Measurements from ENCODE around the gene CEBPZ. TPM values are rescaled to one million over a fixed set of nuclear protein-coding genes. Genes with fewer than 3 reads are reported as not detected.
A peak's percentile ranks its signal among the peaks of the same experiment; 100 is the strongest.

Gene CEBPZ
- total and polyA plus RNA-seq, 2 of the 13 experiments (the other 11 are each of a cell fraction or from before 2014, with no cell fraction given): 14.4 to 117 TPM

DNA sequence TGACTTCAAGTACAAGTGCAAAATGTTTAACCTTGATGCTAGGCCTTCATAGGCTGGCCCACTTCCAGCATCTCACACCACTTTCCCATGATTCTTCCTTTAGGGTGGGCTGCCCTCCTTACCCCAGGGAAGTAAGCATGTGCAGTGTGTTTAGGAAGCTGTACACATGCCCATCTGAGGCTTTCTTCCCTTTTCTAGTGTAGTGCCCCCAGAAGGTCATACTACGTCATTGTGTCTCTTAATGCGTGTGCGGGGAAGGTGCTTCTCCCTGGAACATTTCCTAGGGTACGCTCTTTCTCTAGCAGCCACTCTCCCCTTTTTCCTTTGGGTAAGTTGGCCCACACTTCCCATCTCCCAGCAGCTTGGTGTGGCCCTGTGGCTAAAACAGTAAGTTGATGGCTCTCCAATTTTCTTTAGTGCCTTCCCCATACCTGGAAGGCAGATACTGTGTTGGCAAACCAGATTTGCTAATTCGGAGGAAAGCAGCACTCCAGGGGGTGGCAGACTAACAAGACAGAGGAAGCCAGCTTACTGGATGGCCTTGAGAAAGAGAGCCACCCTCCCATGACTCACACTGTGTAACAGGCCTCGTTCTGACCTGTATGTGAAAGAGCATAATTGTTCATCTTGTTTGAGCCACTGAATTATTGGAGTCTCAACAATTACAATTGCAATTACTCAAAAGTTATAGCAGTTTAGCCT is 41.8 kb downstream of the CEBPZ start (continued):
- TF ChIP-seq TMF1 (CRISPR knock-in tag; IDR thresholded peaks at IDR 0.05; ENCODE audit: low read depth): no peak
- no peak for TF ChIP-seq BHLHE40 (IDR thresholded peaks at IDR 0.05; ENCODE audit: low read length)
- TF ChIP-seq ZNF614 (CRISPR knock-in tag; IDR thresholded peaks at IDR 0.05; ENCODE audit: borderline replicate concordance): 0 out of 2 replicates have a peak, but pooled peaks have one; percentile 44
- TF ChIP-seq PAF1 (CRISPR knock-in tag; IDR thresholded peaks at IDR 0.05): no peak
- peak; percentile 60; the same call in 1 of the 2 replicates for TF ChIP-seq ZNF788 (CRISPR knock-in tag; IDR thresholded peaks at IDR 0.05; ENCODE audit: borderline replicate concordance)
- TF ChIP-seq, protein P1, sequence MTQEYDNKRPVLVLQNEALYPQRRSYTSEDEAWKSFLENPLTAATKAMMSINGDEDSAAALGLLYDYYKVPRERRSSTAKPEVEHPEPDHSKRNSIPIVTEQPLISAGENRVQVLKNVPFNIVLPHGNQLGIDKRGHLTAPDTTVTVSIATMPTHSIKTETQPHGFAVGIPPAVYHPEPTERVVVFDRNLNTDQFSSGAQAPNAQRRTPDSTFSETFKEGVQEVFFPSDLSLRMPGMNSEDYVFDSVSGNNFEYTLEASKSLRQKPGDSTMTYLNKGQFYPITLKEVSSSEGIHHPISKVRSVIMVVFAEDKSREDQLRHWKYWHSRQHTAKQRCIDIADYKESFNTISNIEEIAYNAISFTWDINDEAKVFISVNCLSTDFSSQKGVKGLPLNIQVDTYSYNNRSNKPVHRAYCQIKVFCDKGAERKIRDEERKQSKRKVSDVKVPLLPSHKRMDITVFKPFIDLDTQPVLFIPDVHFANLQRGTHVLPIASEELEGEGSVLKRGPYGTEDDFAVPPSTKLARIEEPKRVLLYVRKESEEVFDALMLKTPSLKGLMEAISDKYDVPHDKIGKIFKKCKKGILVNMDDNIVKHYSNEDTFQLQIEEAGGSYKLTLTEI (CRISPR knock-in tag; conservative IDR thresholded peaks at IDR 0.05): no peak
- TF ChIP-seq, protein P2, sequence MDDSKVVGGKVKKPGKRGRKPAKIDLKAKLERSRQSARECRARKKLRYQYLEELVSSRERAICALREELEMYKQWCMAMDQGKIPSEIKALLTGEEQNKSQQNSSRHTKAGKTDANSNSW (CRISPR knock-in tag; IDR thresholded peaks at IDR 0.05; ENCODE audit: borderline replicate concordance): no peak
- no peak for TF ChIP-seq PCBP1 (IDR thresholded peaks at IDR 0.05; ENCODE audit: borderline replicate concordance, low read depth, low read length)
- no peak for TF ChIP-seq ZNF224 (CRISPR knock-in tag; IDR thresholded peaks at IDR 0.05)
- 0 out of 2 replicates have a peak, but pooled peaks have one; percentile 39 for TF ChIP-seq GFI1 (CRISPR knock-in tag; IDR thresholded peaks at IDR 0.05; ENCODE audit: borderline replicate concordance)
- TF ChIP-seq, protein P3, sequence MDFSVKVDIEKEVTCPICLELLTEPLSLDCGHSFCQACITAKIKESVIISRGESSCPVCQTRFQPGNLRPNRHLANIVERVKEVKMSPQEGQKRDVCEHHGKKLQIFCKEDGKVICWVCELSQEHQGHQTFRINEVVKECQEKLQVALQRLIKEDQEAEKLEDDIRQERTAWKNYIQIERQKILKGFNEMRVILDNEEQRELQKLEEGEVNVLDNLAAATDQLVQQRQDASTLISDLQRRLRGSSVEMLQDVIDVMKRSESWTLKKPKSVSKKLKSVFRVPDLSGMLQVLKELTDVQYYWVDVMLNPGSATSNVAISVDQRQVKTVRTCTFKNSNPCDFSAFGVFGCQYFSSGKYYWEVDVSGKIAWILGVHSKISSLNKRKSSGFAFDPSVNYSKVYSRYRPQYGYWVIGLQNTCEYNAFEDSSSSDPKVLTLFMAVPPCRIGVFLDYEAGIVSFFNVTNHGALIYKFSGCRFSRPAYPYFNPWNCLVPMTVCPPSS (IDR thresholded peaks at IDR 0.05): no peak
- TF ChIP-seq FOXK1 (CRISPR knock-in tag; IDR thresholded peaks at IDR 0.05; ENCODE audit: borderline replicate concordance, low read depth): peak; percentile 20; the same call in 1 of the 2 replicates
- TF ChIP-seq ZNF138 (CRISPR knock-in tag; IDR thresholded peaks at IDR 0.05; ENCODE audit: low read depth): no peak
- TF ChIP-seq ZNF883 (CRISPR knock-in tag; IDR thresholded peaks at IDR 0.05; ENCODE audit: not compliant biosample characterization): no peak
- no peak for TF ChIP-seq IKZF1 (IDR thresholded peaks at IDR 0.05)
- TF ChIP-seq EZH2 (conservative IDR thresholded peaks at IDR 0.05; ENCODE audit: low read depth, low read length): no peak
- TF ChIP-seq, protein P4, sequence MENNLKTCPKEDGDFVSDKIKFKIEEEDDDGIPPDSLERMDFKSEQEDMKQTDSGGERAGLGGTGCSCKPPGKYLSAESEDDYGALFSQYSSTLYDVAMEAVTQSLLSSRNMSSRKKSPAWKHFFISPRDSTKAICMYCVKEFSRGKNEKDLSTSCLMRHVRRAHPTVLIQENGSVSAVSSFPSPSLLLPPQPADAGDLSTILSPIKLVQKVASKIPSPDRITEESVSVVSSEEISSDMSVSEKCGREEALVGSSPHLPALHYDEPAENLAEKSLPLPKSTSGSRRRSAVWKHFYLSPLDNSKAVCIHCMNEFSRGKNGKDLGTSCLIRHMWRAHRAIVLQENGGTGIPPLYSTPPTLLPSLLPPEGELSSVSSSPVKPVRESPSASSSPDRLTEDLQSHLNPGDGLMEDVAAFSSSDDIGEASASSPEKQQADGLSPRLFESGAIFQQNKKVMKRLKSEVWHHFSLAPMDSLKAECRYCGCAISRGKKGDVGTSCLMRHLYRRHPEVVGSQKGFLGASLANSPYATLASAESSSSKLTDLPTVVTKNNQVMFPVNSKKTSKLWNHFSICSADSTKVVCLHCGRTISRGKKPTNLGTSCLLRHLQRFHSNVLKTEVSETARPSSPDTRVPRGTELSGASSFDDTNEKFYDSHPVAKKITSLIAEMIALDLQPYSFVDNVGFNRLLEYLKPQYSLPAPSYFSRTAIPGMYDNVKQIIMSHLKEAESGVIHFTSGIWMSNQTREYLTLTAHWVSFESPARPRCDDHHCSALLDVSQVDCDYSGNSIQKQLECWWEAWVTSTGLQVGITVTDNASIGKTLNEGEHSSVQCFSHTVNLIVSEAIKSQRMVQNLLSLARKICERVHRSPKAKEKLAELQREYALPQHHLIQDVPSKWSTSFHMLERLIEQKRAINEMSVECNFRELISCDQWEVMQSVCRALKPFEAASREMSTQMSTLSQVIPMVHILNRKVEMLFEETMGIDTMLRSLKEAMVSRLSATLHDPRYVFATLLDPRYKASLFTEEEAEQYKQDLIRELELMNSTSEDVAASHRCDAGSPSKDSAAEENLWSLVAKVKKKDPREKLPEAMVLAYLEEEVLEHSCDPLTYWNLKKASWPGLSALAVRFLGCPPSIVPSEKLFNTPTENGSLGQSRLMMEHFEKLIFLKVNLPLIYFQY (CRISPR knock-in tag; IDR thresholded peaks at IDR 0.05; ENCODE audit: borderline replicate concordance): no peak
- no peak for TF ChIP-seq BRD4 (CRISPR knock-in tag; IDR thresholded peaks at IDR 0.05)
- TF ChIP-seq GABPB1 (CRISPR knock-in tag; IDR thresholded peaks at IDR 0.05): peak; percentile 32; the same call in 1 of the 2 replicates
- no peak for TF ChIP-seq NONO (IDR thresholded peaks at IDR 0.05)
- TF ChIP-seq NONO (CRISPR knock-in tag; conservative IDR thresholded peaks at IDR 0.05): no peak
